Measurements from ENCODE around the gene FRAT2.
"Not testable (repeated sequence)": the region's sequence is repeated elsewhere in the genome, so short reads cannot be mapped to it uniquely, and the experiment has no call there.

Gene FRAT2

DNA sequence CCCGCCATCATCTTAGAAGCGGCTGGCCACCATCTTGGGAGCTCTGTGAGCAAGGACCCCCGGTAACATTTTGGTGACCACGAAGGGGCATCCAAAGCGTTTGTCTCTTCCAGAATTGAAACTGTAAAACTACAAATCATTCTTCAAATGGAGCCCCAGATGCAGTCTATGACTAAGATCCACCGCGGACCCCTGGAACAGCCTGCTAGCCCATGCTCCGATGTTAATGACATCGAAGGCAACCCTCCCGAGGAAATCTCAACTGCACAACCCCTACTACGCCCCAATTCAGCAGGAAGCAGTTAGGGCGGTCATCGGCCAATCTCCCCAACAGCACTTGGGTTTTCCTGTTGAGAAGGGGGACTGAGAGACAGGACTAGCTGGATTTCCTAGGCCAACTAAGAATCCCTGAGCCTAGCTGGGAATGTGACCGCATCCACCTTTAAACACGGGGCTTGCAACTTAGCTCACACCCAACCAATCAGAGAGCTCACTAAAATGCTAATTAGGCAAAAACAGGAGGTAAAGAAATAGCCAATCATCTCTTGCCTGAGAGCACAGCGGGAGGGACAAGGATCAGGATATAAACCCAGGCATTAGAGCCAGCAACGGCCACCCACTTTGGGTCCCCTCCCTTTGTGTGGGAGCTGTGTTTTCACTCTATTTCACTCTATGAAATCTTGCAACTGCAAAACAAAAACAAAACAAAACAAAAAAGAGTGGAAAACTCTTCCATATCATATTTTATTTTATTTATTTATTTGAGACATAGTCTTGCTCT is 43.8 kb downstream of the FRAT2 start:
- not testable (repeated sequence) for DNase-seq

DNA sequence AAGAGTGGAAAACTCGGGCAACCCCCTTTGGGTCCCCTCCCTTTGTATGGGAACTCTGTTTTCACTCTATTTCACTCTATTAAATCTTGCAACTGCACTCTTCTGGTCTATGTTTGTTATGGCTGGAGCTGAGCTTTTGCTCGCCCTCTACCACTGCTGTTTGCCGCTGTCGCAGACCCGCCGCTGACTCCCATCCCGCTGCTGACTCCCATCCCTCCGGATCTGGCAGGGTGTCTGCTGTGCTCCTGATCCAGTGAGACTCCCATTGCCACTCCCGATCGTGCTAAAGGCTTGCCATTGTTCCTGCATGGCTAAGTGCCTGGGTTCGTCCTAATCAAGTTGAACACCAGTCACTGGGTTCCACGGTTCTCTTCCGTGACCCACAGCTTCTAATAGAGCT is 44.5 kb downstream of the FRAT2 start:
- not testable (repeated sequence) for DNase-seq

Measured in CD4-positive, alpha-beta T cell treated with Interleukin-1 beta for 1 hour (primary cell).